T-cell (primary cell): ENCODE measurements around the gene RFK. TPM values are rescaled to one million over a fixed set of nuclear protein-coding genes. Genes with fewer than 3 reads are reported as not detected.
"Not testable (repeated sequence)": the region's sequence is repeated elsewhere in the genome, so short reads cannot be mapped to it uniquely, and the experiment has no call there.

Source experiments
- ATAC-seq, 4 experiments: fragments of 200-7000 bp in 3 of 4; fragments of 150-1000 bp in 1 of 4; cut with Tn5 transposase; replicated peaks in 1 of 4; 1 replicate in 3 of 4; 2 replicates in 1 of 4; pipeline ENCODE4 v1.10.0; 2021; ENCODE audit warnings: moderate library complexity in 3 of 4, mild to moderate bottlenecking in 2 of 4, moderate number of reproducible peaks in 1 of 4
- CTCF ChIA-PET, 2 donors: fragments of 300-600 bp; sonication (Branson Sonifier 250); formaldehyde crosslinking; loops; one replicate each; lab custom pipeline; 2022; ENCODE audit warnings: antibody characterized with exemption in 2 of 2; lab: Charles Lee
- POLR2A ChIA-PET, 2 donors: fragments of 300-600 bp; sonication (Branson Sonifier 250); formaldehyde crosslinking; loops; one replicate each; lab custom pipeline; 2022; ENCODE audit warnings: antibody characterized with exemption in 2 of 2; lab: Charles Lee
- DNase-seq, 35 experiments: peaks; one replicate each; pipeline versions ENCODE4 v3.0.0 to v3.0.0-alpha.2; 2013 to 2023
- H3K27ac ChIP-seq: one replicate; pipeline ENCODE4 v1.5.1; 2013; ENCODE audit warnings: low read length
- H3K27me3 ChIP-seq, 2 experiments: replicated peaks in 1 of 2; 1 replicate in 1 of 2; 2 replicates in 1 of 2; pipeline versions ENCODE4 v1.6.1 to v1.7.0; 2013; ENCODE audit warnings: low read length in 1 of 2, mixed read lengths in 1 of 2; ENCODE audit not compliant: control insufficient read depth in 2 of 2, insufficient read depth in 2 of 2; ENCODE audit errors: extremely low read depth in 1 of 2
- H3K36me3 ChIP-seq, 2 donors: 1 replicate in 1 of 2; 2 replicates in 1 of 2; pipeline versions ENCODE4 v1.6.1 to v1.7.0; 2013; ENCODE audit warnings: low read length in 1 of 2; ENCODE audit not compliant: control insufficient read depth in 2 of 2, insufficient read depth in 1 of 2; ENCODE audit errors: extremely low read depth in 1 of 2
- H3K4me1 ChIP-seq, 2 experiments: 1 replicate in 1 of 2; 2 replicates in 1 of 2; pipeline versions ENCODE4 v1.6.1 to v1.7.0; 2013; ENCODE audit warnings: low read length in 2 of 2, mixed read lengths in 1 of 2; ENCODE audit not compliant: insufficient read depth in 2 of 2, control insufficient read depth in 1 of 2; ENCODE audit errors: extremely low read depth in 1 of 2
- H3K4me3 ChIP-seq, 2 donors: 1 replicate in 1 of 2; 2 replicates in 1 of 2; pipeline versions ENCODE4 v1.5.1 to v1.7.0; 2013; ENCODE audit warnings: mild to moderate bottlenecking in 2 of 2, low read length in 1 of 2, moderate library complexity in 1 of 2; ENCODE audit not compliant: control insufficient read depth in 1 of 2; ENCODE audit errors: extremely low read depth in 1 of 2
- H3K9me3 ChIP-seq: 2 replicates; pipeline ENCODE4 v1.7.0; 2013
- H3K27ac Mint-ChIP-seq, 2 donors: one replicate each; pipeline ENCODE4 v1.8.0; 2020 to 2021; ENCODE audit warnings: mild to moderate bottlenecking in 2 of 2, mixed read lengths in 2 of 2
- H3K27me3 Mint-ChIP-seq, 2 donors: one replicate each; pipeline ENCODE4 v1.8.0; 2021 to 2022; ENCODE audit warnings: mixed read lengths in 2 of 2
- H3K36me3 Mint-ChIP-seq: one replicate; pipeline ENCODE4 v1.8.0; 2021; ENCODE audit warnings: mixed read lengths
- H3K4me1 Mint-ChIP-seq, 3 donors: one replicate each; pipeline ENCODE4 v1.8.0; 2020 to 2022; ENCODE audit warnings: mixed read lengths in 3 of 3, mild to moderate bottlenecking in 1 of 3
- H3K4me3 Mint-ChIP-seq, 3 donors: one replicate each; pipeline ENCODE4 v1.8.0; 2020 to 2022; ENCODE audit warnings: mild to moderate bottlenecking in 3 of 3, mixed read lengths in 3 of 3, moderate library complexity in 3 of 3
- H3K9me3 Mint-ChIP-seq, 3 donors: one replicate each; pipeline ENCODE4 v1.8.0; 2020 to 2022; ENCODE audit warnings: mixed read lengths in 3 of 3
- WGBS: methylation state at CpG from one replicate; pipeline ENCODE4 v1.1.5; 2013; ENCODE audit warnings: missing lambda C conversion rate; ENCODE audit not compliant: insufficient coverage; 5-methylcytosine and 5-hydroxymethylcytosine counted together
- total RNA-seq, 35 experiments: library from RNA in 6 of 35; stranded (reverse) in 6 of 35; fragments of 120-200 nt in 1 of 35; gene quantifications; one replicate each; pipeline versions ENCODE4 v1.2.1 to v1.2.4 and lab custom pipeline; 2013 to 2026

The RFK gene
- total RNA-seq, 5 donors from 2014 or later (not counting 1 experiment from before 2014, with no cell fraction given), result 8.9 to 13.5 (median 11.0) TPM

GRCh38 chr9:76370396-76371023, 23.7 kb downstream of the RFK start:
- POLR2A ChIA-PET, result no interaction called here
- H3K36me3 ChIP-seq, result no peaks in the 10 kb centered on the region
- ATAC-seq (no peak), DNase-seq (no peak)
- H3K9me3 Mint-ChIP-seq, result no peaks in the 10 kb centered on the region
- no peaks in the 10 kb centered on the region for H3K9me3 ChIP-seq
- no peaks in the 10 kb centered on the region for H3K4me1 Mint-ChIP-seq
- no peak overlapping the region for H3K4me3 ChIP-seq
- peaks cover 0 to 4% of the 10 kb centered on the region in 2 experiments for H3K27me3 ChIP-seq
- H3K27me3 Mint-ChIP-seq, result peaks cover 0 to 4% of the 10 kb centered on the region in 2 donors
- no peak overlapping the region for H3K27ac Mint-ChIP-seq
- no peak overlapping the region for H3K4me3 Mint-ChIP-seq
- no peak overlapping the region for H3K27ac ChIP-seq
- H3K36me3 Mint-ChIP-seq, result peaks cover 3% of the 10 kb centered on the region
- CTCF ChIA-PET, result interaction anchor here in 1 of 2 donors (0.6 kb wide), 2 partner anchors 149 to 1351 kb away, joined by 3 to 4 read pairs; no protein-coding TSS in a partner anchor
- H3K4me1 ChIP-seq, result no peaks in the 10 kb centered on the region
- WGBS, result 100% methylated on average over 2 of the region's 3 CpGs

GRCh38 chr9:76369583-76369982, 24.6 kb downstream of the RFK start:
- Mint-ChIP-seq H3K4me1 (no peaks in the 10 kb centered on the region), H3K27ac (no peak overlapping the region), H3K9me3 (no peaks in the 10 kb centered on the region), H3K4me3 (no peak overlapping the region), H3K27me3 (peaks cover 0 to under 1% of the 10 kb centered on the region in 2 donors), H3K36me3 (peaks cover 3% of the 10 kb centered on the region)
- POLR2A ChIA-PET, result interaction anchor here in 1 of 2 donors (0.7 kb wide), 1 partner anchor 20 kb away, joined by 3 read pairs; no protein-coding TSS in a partner anchor
- H3K4me1 ChIP-seq, result no peaks in the 10 kb centered on the region
- H3K4me3 ChIP-seq, result no peak overlapping the region
- H3K27me3 ChIP-seq, result peaks cover 0 to 4% of the 10 kb centered on the region in 2 experiments
- DNase-seq (no peak), ATAC-seq (no peak)
- CTCF ChIA-PET, result interaction anchor here in 1 of 2 donors (0.9 kb wide), 1 partner anchor 10 kb away, joined by 4 read pairs; no protein-coding TSS in a partner anchor
- no peaks in the 10 kb centered on the region for H3K9me3 ChIP-seq
- 100% methylated on average over 1 of the region's 4 CpGs for WGBS
- no peak overlapping the region for H3K27ac ChIP-seq
- no peaks in the 10 kb centered on the region for H3K36me3 ChIP-seq

GRCh38 chr9:76366275-76366674, 28.0 kb downstream of the RFK start:
- WGBS, result 90% methylated on average over 2 of the region's 4 CpGs
- H3K36me3 Mint-ChIP-seq, result peaks cover 3% of the 10 kb centered on the region
- H3K9me3 Mint-ChIP-seq, result no peaks in the 10 kb centered on the region
- no peaks in the 10 kb centered on the region for H3K4me1 Mint-ChIP-seq
- no peak overlapping the region for H3K27ac ChIP-seq
- H3K9me3 ChIP-seq, result no peaks in the 10 kb centered on the region
- no peak for DNase-seq
- H3K4me3 Mint-ChIP-seq, result no peak overlapping the region
- no peaks in the 10 kb centered on the region for H3K4me1 ChIP-seq
- peaks cover 0 to 3% of the 10 kb centered on the region in 2 donors for H3K27me3 Mint-ChIP-seq
- POLR2A ChIA-PET, result no interaction called here
- no peak for ATAC-seq
- CTCF ChIA-PET, result no interaction called here
- no peaks in the 10 kb centered on the region for H3K36me3 ChIP-seq
- H3K27ac Mint-ChIP-seq, result no peak overlapping the region
- no peak overlapping the region for H3K4me3 ChIP-seq
- H3K27me3 ChIP-seq, result peaks cover 0 to 4% of the 10 kb centered on the region in 2 experiments

- Mint-ChIP-seq H3K27me3 (peaks cover 0 to 3% of the 10 kb centered on the region in 2 donors), H3K4me3 (no peak overlapping the region), H3K4me1 (no peaks in the 10 kb centered on the region), H3K27ac (no peak overlapping the region), H3K36me3 (peaks cover 3% of the 10 kb centered on the region), H3K9me3 (no peaks in the 10 kb centered on the region)
- Histone ChIP-seq H3K4me1 (no peaks in the 10 kb centered on the region), H3K9me3 (no peaks in the 10 kb centered on the region), H3K27ac (no peak overlapping the region), H3K27me3 (peaks cover 0 to 4% of the 10 kb centered on the region in 2 experiments), H3K4me3 (no peak overlapping the region), H3K36me3 (no peaks in the 10 kb centered on the region)
- no peak for ATAC-seq
- no peak for DNase-seq
- ChIA-PET POLR2A (no interaction called here), CTCF (interaction anchor here (0.6 kb wide), 2 partner anchors 14 to 760 kb away, joined by 3 read pairs; no protein-coding TSS in a partner anchor)
- WGBS, result no CpG with 5 or more reads among the region's 1 CpG
These were observed 29.2 kb downstream of the RFK start for GRCh38 chr9:76365028-76365427.

GRCh38 chr9:76363032-76363395, 31.2 kb downstream of the RFK start:
- CTCF ChIA-PET, result interaction anchor here (0.6 to 1.0 kb wide), 2 partner anchors 25 to 1064 kb away, joined by 4 read pairs; no protein-coding TSS in a partner anchor
- Histone ChIP-seq H3K9me3 (no peaks in the 10 kb centered on the region), H3K27me3 (no peaks in the 10 kb centered on the region), H3K4me1 (no peaks in the 10 kb centered on the region), H3K4me3 (no peak overlapping the region), H3K36me3 (no peaks in the 10 kb centered on the region), H3K27ac (no peak overlapping the region)
- no peaks in the 10 kb centered on the region for H3K9me3 Mint-ChIP-seq
- no peak overlapping the region for H3K27ac Mint-ChIP-seq
- WGBS, result 87% methylated on average over 3 of the region's 3 CpGs
- ATAC-seq (no peak), DNase-seq (no peak)
- H3K4me3 Mint-ChIP-seq, result no peak overlapping the region
- peaks cover 0 to 3% of the 10 kb centered on the region in 2 donors for H3K27me3 Mint-ChIP-seq
- POLR2A ChIA-PET, result no interaction called here
- peaks cover 3% of the 10 kb centered on the region for H3K36me3 Mint-ChIP-seq
- no peaks in the 10 kb centered on the region for H3K4me1 Mint-ChIP-seq

GRCh38 chr9:76362332-76363031, 31.7 kb downstream of the RFK start:
- H3K36me3 ChIP-seq, POLR2A ChIA-PET, H3K4me1 ChIP-seq, CTCF ChIA-PET, H3K9me3 Mint-ChIP-seq, H3K27ac Mint-ChIP-seq, H3K4me3 Mint-ChIP-seq, H3K27me3 Mint-ChIP-seq, H3K36me3 Mint-ChIP-seq, DNase-seq, H3K4me3 ChIP-seq, H3K27ac ChIP-seq, ATAC-seq, H3K9me3 ChIP-seq, H3K4me1 Mint-ChIP-seq, H3K27me3 ChIP-seq: not testable (repeated sequence)
- WGBS, result 80% methylated on average over 12 of the region's 16 CpGs
